Trophoblast cell (in vitro differentiated cells and primary cell): ENCODE measurements around the gene WDR12. TPM values are rescaled to one million over a fixed set of nuclear protein-coding genes. Genes with fewer than 3 reads are reported as not detected.
"Not testable (repeated sequence)": the region's sequence is repeated elsewhere in the genome, so short reads cannot be mapped to it uniquely, and the experiment has no call there.

Experiments
- DNase-seq, 2 donors: peaks; one replicate each; pipeline ENCODE4 v3.0.0-alpha.2; 2016
- H2AFZ ChIP-seq: 2 replicates; pipeline ENCODE4 v1.6.1; 2013; ENCODE audit warnings: low read length, moderate library complexity, mild to moderate bottlenecking; ENCODE audit not compliant: insufficient read depth, poor library complexity
- H2AK5ac ChIP-seq: 2 replicates; pipeline ENCODE4 v1.6.1; 2013; ENCODE audit warnings: mild to moderate bottlenecking, low read length
- H2BK120ac ChIP-seq: 2 replicates; pipeline ENCODE4 v1.6.1; 2013; ENCODE audit warnings: low read length, mild to moderate bottlenecking, moderate library complexity; ENCODE audit not compliant: insufficient read depth, poor library complexity
- H2BK12ac ChIP-seq: 2 replicates; pipeline ENCODE4 v1.6.1; 2013; ENCODE audit warnings: mild to moderate bottlenecking, low read length, moderate library complexity
- H2BK5ac ChIP-seq: 2 replicates; pipeline ENCODE4 v1.6.1; 2013; ENCODE audit warnings: low read length, low read depth, moderate library complexity, mild to moderate bottlenecking; ENCODE audit not compliant: poor library complexity
- H3K14ac ChIP-seq: 2 replicates; pipeline ENCODE4 v1.6.1; 2013; ENCODE audit warnings: mild to moderate bottlenecking, low read length
- H3K18ac ChIP-seq: 2 replicates; pipeline ENCODE4 v1.6.1; 2013; ENCODE audit warnings: mild to moderate bottlenecking, low read length
- H3K23ac ChIP-seq: 2 replicates; pipeline ENCODE4 v1.6.1; 2013; ENCODE audit warnings: low read length
- H3K27ac ChIP-seq: 2 replicates; pipeline ENCODE4 v1.5.1; 2013; ENCODE audit warnings: low read depth, mild to moderate bottlenecking, inconsistent platforms, low read length, moderate library complexity
- H3K27me3 ChIP-seq: 2 replicates; pipeline ENCODE4 v1.6.1; 2013; ENCODE audit warnings: inconsistent platforms, mild to moderate bottlenecking, low read length, moderate library complexity; ENCODE audit not compliant: insufficient read depth
- H3K36me3 ChIP-seq, 2 experiments: 1 replicate in 1 of 2; 2 replicates in 1 of 2; pipeline ENCODE4 v1.6.1; 2013; ENCODE audit warnings: low read length in 2 of 2, mild to moderate bottlenecking in 2 of 2, moderate library complexity in 1 of 2; ENCODE audit not compliant: insufficient read depth in 2 of 2, control insufficient read depth in 1 of 2
- H3K4ac ChIP-seq: 2 replicates; pipeline ENCODE4 v1.6.1; 2013; ENCODE audit warnings: low read depth, mild to moderate bottlenecking, low read length, moderate library complexity
- H3K4me1 ChIP-seq, 2 experiments: 1 replicate in 1 of 2; 2 replicates in 1 of 2; pipeline ENCODE4 v1.6.1; 2013; ENCODE audit warnings: low read length in 2 of 2, mild to moderate bottlenecking in 2 of 2, moderate library complexity in 1 of 2; ENCODE audit not compliant: insufficient read depth in 2 of 2, control insufficient read depth in 1 of 2
- H3K4me2 ChIP-seq: 2 replicates; pipeline ENCODE4 v1.6.1; 2013; ENCODE audit warnings: inconsistent platforms, mild to moderate bottlenecking, low read length, moderate library complexity
- H3K4me3 ChIP-seq: 2 replicates; pipeline ENCODE4 v1.5.1; 2013; ENCODE audit warnings: mild to moderate bottlenecking, low read depth, low read length, inconsistent platforms
- H3K79me1 ChIP-seq: one replicate; pipeline ENCODE4 v1.6.1; 2013; ENCODE audit warnings: low read length
- H3K79me2 ChIP-seq: 2 replicates; pipeline ENCODE4 v1.6.1; 2013; ENCODE audit warnings: low read length, mild to moderate bottlenecking; ENCODE audit not compliant: control insufficient read depth, insufficient read depth, poor library complexity
- H3K9ac ChIP-seq: 2 replicates; pipeline ENCODE4 v1.6.1; 2013; ENCODE audit warnings: mild to moderate bottlenecking, low read length
- H3K9me3 ChIP-seq: 2 replicates; pipeline ENCODE4 v1.6.1; 2013; ENCODE audit warnings: low read depth, mild to moderate bottlenecking, control low read depth, inconsistent platforms, low read length; ENCODE audit not compliant: insufficient read depth
- H4K12ac ChIP-seq: 2 replicates; pipeline ENCODE4 v1.6.1; 2013; ENCODE audit warnings: low read depth, mild to moderate bottlenecking, low read length, moderate library complexity
- H4K8ac ChIP-seq: 2 replicates; pipeline ENCODE4 v1.6.1; 2013; ENCODE audit warnings: low read depth, mild to moderate bottlenecking, low read length, moderate library complexity
- H4K91ac ChIP-seq: one replicate; pipeline ENCODE4 v1.6.1; 2013; ENCODE audit warnings: low read depth, mild to moderate bottlenecking, low read length, moderate library complexity
- WGBS: extraction: QIAGEN DNeasy Blood & Tissue Kit; methylation state at CpG from one replicate; pipeline ENCODE4 v1.1.7; 2013; ENCODE audit warnings: missing lambda C conversion rate; ENCODE audit not compliant: insufficient read length, insufficient coverage; ENCODE audit errors: extremely low coverage; 5-methylcytosine and 5-hydroxymethylcytosine counted together
- polyA plus RNA-seq: library from polyadenylated mRNA; stranded (reverse); fragments of 200-250 nt; gene quantifications from 2 replicates; pipeline ENCODE4 v1.2.3, GENCODE V29; 2013

WDR12 gene
- 28.5 and 29.2 TPM in 2 replicates for polyA plus RNA-seq

DNA sequence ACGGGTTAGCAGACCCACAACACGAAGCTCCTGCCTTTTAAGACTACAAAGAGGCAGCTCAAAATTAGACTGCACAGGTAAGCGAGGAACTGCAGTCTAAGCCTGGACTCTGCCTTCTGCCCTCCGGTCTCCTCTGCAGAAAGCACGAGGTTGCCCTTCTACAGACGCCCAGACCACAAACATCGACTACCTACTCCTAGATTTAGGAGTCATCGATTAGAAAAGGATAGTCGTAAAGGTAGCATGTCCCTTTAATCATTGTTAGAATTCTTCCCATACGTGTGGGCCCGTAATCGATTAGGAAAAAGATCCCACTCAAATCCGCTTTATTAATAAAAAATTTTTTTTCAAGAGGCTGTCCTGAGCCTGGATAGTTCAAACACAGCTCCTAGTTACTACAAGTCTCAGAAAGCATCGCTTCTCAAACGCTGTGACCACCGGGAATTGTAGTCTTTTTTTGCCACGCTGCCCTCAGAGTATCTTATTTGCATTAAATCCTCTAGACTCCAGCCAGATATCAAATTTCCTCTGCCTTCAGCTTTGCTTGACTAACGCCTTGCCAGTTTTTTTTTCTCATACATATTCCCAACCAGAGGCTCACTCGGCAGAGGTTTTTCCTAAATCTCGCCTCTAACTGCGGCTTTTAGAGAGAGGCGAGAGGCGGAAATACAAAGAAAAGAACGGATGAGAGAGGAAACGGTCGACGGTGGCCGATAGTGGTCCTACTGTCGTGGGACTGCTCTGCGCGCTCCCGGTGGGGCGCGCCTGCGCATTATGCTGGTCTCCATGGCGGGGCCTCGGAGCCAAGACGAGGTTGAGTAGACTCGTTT is at the start of gene WDR12, which contains the start of gene CARF:
WDR12 (minus strand) TSS at position 162 of the 830 bp plus-strand sequence. CDS start 197 bp downstream, outside the sequence.
CARF (plus strand) TSS at position 764 of the 830 bp plus-strand sequence. CDS start 29,628 bp downstream, outside the sequence.
- Histone ChIP-seq H3K79me2 (peaks cover 7% of the 10 kb centered on the region), H3K4ac (no peak within 1 kb of the TSS), H3K4me3 (peak within 1 kb of the TSS; percentile 86), H3K4me2 (peak within 1 kb of the TSS; percentile 75), H3K79me1 (peaks cover 3% of the 10 kb centered on the region), H2BK12ac (no peak within 1 kb of the TSS), H2AFZ (peak within 1 kb of the TSS; percentile 10), H3K27ac (peak within 1 kb of the TSS; percentile 89), H2BK5ac (peak within 1 kb of the TSS; percentile 91), H3K36me3 (no peaks in the 10 kb centered on the region), H2BK120ac (peak within 1 kb of the TSS; percentile 69), H3K23ac (no peak within 1 kb of the TSS), H4K12ac (peak within 1 kb of the TSS; percentile 9), H3K4me1 (no peaks in the 10 kb centered on the region), H3K18ac (no peak within 1 kb of the TSS), H4K8ac (peak within 1 kb of the TSS; percentile 91), H2AK5ac (no peak within 1 kb of the TSS), H3K27me3 (no peaks in the 10 kb centered on the region), H3K14ac (peak within 1 kb of the TSS; percentile 59), H3K9ac (peak within 1 kb of the TSS; percentile 90), H3K9me3 (no peaks in the 10 kb centered on the region), H4K91ac (peak within 1 kb of the TSS; percentile 62)
- peak; percentile 92 to 97 for DNase-seq
- WGBS: no CpG with 5 or more reads among the region's 39 CpGs

DNA sequence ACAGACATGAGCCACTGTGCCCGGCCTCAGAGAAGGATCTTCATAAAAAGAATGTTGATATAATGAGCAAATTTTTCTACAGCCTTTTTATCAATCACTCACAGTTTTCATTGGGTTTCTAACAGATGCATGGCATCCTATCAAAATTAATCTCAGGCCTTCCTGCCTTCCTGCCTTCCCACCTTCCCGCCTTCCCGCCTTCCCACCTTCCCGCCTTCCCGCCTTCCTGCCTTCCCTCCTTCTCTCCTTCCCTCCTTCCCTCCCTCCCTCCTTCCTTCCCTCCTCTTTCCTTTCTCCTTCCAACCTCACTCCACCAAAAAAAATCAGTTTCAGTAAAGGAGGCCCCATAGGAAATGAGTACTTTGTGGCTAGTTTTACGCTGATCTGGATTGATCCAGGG is 49.1 kb upstream of the WDR12 start:
- no peaks in the 10 kb centered on the region for H3K4me1 ChIP-seq
- WGBS: no CpG with 5 or more reads among the region's 6 CpGs
- no peak for DNase-seq
- H3K79me2 ChIP-seq: no peaks in the 10 kb centered on the region
- H4K91ac ChIP-seq: no peak overlapping the region
- no peak overlapping the region for H2BK5ac ChIP-seq
- H4K12ac ChIP-seq: no peak overlapping the region
- H3K18ac ChIP-seq: no peak overlapping the region
- H4K8ac ChIP-seq: no peak overlapping the region
- no peak overlapping the region for H2BK120ac ChIP-seq
- H3K27ac ChIP-seq: no peak overlapping the region
- H2AK5ac ChIP-seq: no peak overlapping the region
- H3K4me3 ChIP-seq: no peak overlapping the region
- H3K9ac ChIP-seq: no peak overlapping the region
- no peaks in the 10 kb centered on the region for H3K9me3 ChIP-seq
- no peak overlapping the region for H2BK12ac ChIP-seq
- H3K79me1 ChIP-seq: no peaks in the 10 kb centered on the region
- no peaks in the 10 kb centered on the region for H3K27me3 ChIP-seq
- no peak overlapping the region for H3K14ac ChIP-seq
- H2AFZ ChIP-seq: no peak overlapping the region
- H3K4me2 ChIP-seq: no peak overlapping the region
- H3K23ac ChIP-seq: no peak overlapping the region
- H3K36me3 ChIP-seq: no peaks in the 10 kb centered on the region
- no peak overlapping the region for H3K4ac ChIP-seq

DNA sequence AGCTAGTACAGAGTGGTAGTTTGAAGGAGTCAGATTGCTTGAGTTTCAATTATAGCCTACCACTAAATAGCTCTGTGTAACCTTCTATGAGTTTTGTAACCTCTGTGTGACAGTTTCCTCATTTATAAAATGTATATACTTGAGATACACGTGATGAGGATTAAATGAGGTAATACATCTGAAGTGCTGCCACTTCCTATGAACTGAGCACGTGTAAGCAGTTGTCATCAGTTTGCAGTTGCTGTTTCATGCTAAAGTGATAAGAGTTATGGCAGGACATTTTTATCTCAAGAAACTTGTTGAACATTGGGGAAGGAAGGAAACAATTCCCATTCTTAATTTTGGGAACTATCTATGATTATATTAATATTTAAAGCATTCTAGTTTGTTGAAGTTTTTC is 39.1 kb upstream of the WDR12 start:
- H3K27me3 ChIP-seq: no peaks in the 10 kb centered on the region
- no peaks in the 10 kb centered on the region for H3K9me3 ChIP-seq
- no peak overlapping the region for H4K91ac ChIP-seq
- no peaks in the 10 kb centered on the region for H3K36me3 ChIP-seq
- no peaks in the 10 kb centered on the region for H3K79me2 ChIP-seq
- no peak overlapping the region for H3K23ac ChIP-seq
- H3K9ac ChIP-seq: no peak overlapping the region
- H3K14ac ChIP-seq: no peak overlapping the region
- no peak overlapping the region for H4K12ac ChIP-seq
- peak in 1 of 2 donors; percentile 5 for DNase-seq
- H2BK12ac ChIP-seq: no peak overlapping the region
- H2BK5ac ChIP-seq: no peak overlapping the region
- no peak overlapping the region for H2AK5ac ChIP-seq
- H3K4me1 ChIP-seq: no peaks in the 10 kb centered on the region
- no peak overlapping the region for H2AFZ ChIP-seq
- no peak overlapping the region for H4K8ac ChIP-seq
- H3K27ac ChIP-seq: no peak overlapping the region
- no peak overlapping the region for H3K4me2 ChIP-seq
- no peaks in the 10 kb centered on the region for H3K79me1 ChIP-seq
- no peak overlapping the region for H3K4ac ChIP-seq
- no CpG with 5 or more reads among the region's 2 CpGs for WGBS
- no peak overlapping the region for H3K4me3 ChIP-seq
- no peak overlapping the region for H3K18ac ChIP-seq
- no peak overlapping the region for H2BK120ac ChIP-seq

DNA sequence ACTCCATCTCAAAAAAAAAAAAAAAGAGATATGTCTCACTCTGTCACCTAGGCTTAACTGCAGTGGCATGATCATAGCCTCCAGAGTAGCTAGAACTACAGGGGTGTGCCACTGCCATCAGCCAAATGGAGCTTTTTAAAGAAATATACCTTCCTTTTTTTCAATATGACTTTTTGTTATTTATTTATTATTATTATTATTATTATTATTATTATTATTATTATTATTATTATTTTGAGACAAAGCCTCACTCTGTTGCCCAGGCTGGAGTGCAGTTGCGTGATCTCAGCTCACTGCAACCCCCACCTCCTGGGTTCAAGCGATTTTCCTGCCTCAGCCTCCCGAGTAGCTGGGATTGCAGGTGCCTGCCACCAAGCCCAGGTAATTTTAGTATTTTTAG is 37.9 kb upstream of the WDR12 start:
- not testable (repeated sequence) for H3K4me2 ChIP-seq, H3K79me2 ChIP-seq, H3K27ac ChIP-seq, H2BK5ac ChIP-seq, H2BK120ac ChIP-seq, H2AFZ ChIP-seq, H3K4me3 ChIP-seq, H3K36me3 ChIP-seq, H3K14ac ChIP-seq, H3K23ac ChIP-seq, H4K8ac ChIP-seq, H2AK5ac ChIP-seq, DNase-seq, H4K12ac ChIP-seq, H3K18ac ChIP-seq, H3K4ac ChIP-seq, H2BK12ac ChIP-seq, H3K4me1 ChIP-seq, H3K9ac ChIP-seq, H3K9me3 ChIP-seq, H4K91ac ChIP-seq, H3K27me3 ChIP-seq, H3K79me1 ChIP-seq
- no CpG with 5 or more reads among the region's 3 CpGs for WGBS
